Renal cortical epithelial cell (primary cell): ENCODE results near the gene DLX6. TPM values are rescaled to one million over a fixed set of nuclear protein-coding genes. Genes with fewer than 3 reads are reported as not detected.

Source experiments
- DNase-seq: peaks from one replicate; pipeline ENCODE4 v3.0.0-alpha.2; 2011; ENCODE audit warnings: low read depth
- total RNA-seq: library from RNA; depleted of rRNA; stranded (reverse); fragments of >200 nt; gene quantifications from 2 replicates; pipeline ENCODE4 v1.2.3, GENCODE V29; 2014

The DLX6 gene
- total RNA-seq, 1 donor from 2014 or later = not detected

- DNase-seq = no peak
These were observed 9.8 kb upstream of the DLX6 start for GRCh38 chr7:96995406-96996110.

GRCh38 chr7:96996111-96996957 lies 9.0 kb upstream of the DLX6 start:
- DNase-seq = no peak

GRCh38 chr7:96996958-96997511 lies 8.3 kb upstream of the DLX6 start:
- no peak for DNase-seq

- no peak for DNase-seq
These were observed 7.8 kb upstream of the DLX6 start for GRCh38 chr7:96997512-96998032.

- DNase-seq = no peak
These were observed 7.0 kb upstream of the DLX6 start for GRCh38 chr7:96998333-96998732.

GRCh38 chr7:96998744-96999143 lies 6.6 kb upstream of the DLX6 start:
- no peak for DNase-seq

- no peak for DNase-seq
These were observed 4.1 kb upstream of the DLX6 start for GRCh38 chr7:97001221-97001620.

- no peak for DNase-seq
These were observed 3.4 kb upstream of the DLX6 start for GRCh38 chr7:97001656-97002554.

GRCh38 chr7:97002555-97003261 lies 2.6 kb upstream of the DLX6 start:
- DNase-seq = no peak

GRCh38 chr7:97003262-97004246 lies 1.8 kb upstream of the DLX6 start:
- no peak for DNase-seq

- no peak for DNase-seq
These were observed 838 bp upstream of the DLX6 start for GRCh38 chr7:97004247-97005182.

GRCh38 chr7:97006055-97006815 lies 882 bp downstream of the DLX6 start:
- no peak for DNase-seq

- DNase-seq = no peak
These were observed 1.6 kb downstream of the DLX6 start for GRCh38 chr7:97006816-97007582.

GRCh38 chr7:97007583-97007861 lies 2.2 kb downstream of the DLX6 start:
- DNase-seq = no peak

GRCh38 chr7:97008275-97008917 lies 3.0 kb downstream of the DLX6 start:
- DNase-seq = no peak
